Heart left ventricle (tissue), 13 donors: ENCODE data around the gene BRD1.

Experiments
- POLR2A ChIP-seq, 2 donors: fragments of 450-650 bp; IDR thresholded peaks; one replicate each; pipeline ENCODE4 v1.6.1; 2017; ENCODE audit warnings: antibody characterized with exemption in 2 of 2, mild to moderate bottlenecking in 2 of 2, moderate library complexity in 2 of 2
- TF ChIP-seq, protein P1 (sequence below), 12 donors: fragments of 200-600 bp; sonication (generic) in 4 of 12; IDR thresholded peaks; one replicate each; pipeline versions ENCODE4 v1.5.0 to v1.8.0; 2018 to 2022; ENCODE audit warnings: antibody characterized with exemption in 12 of 12, mild to moderate bottlenecking in 5 of 12
- donor health status: ischemic (EF 13 %, LVEDD 7.1; RV severe dilation, severe dysfunction).
- donor health status: DM: no; HTN: yes; CAD: no.
- donor health status: DM: no; HTN: no; CAD: no.
- donor health status: ischemic (EF 25% LVEDD 6.9; RV normal size, moderate dysfunction).
- donor health status: ischemic (EF 25% LVEDD 5.7; RV mildly dilated, moderate dysfunction).
- donor health status: ischemic (EF 35%, LVEDD 5.7; RV mildly dilated, moderate dysfunction).
- donor health status: nonischemic (EF 11% LVEDD 7.7; RV severe dilation, severe dysfunction).
- donor health status: DM: yes; HTN: yes; CAD: no.
- donor health status: PGD.
- donor health status: ischemic (EF 29% LVEDD 5.4; RV normal size, mild dysfunction).
- donor health status: nonischemic (EF 23%, LVEDD 6.1; RV moderate dilation, normal function).

DNA sequence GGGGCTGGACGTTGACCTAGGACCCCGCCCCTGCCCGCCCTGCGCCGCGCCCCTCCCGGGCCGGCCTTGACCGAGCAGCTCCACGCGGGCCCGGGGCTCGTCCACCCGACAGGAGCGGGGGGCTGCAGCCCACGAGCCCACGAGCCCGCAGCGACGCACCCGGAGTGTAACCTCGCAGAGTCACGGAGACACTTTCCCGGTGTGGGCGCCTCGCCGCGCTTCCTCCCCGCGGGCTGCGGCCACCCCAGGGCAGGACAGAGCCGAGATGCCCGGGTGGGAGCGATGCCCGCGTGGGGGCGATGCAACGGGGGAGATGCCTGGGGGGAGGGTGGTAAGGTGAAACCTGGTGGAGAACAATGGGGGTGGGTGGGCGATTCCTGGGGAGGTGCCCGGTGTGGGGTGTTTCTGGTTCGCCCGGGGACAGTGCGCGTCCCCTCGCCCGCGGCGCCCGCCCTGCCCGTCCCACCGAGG lies 21.1 kb upstream of the BRD1 start:
- TF ChIP-seq, protein P1, sequence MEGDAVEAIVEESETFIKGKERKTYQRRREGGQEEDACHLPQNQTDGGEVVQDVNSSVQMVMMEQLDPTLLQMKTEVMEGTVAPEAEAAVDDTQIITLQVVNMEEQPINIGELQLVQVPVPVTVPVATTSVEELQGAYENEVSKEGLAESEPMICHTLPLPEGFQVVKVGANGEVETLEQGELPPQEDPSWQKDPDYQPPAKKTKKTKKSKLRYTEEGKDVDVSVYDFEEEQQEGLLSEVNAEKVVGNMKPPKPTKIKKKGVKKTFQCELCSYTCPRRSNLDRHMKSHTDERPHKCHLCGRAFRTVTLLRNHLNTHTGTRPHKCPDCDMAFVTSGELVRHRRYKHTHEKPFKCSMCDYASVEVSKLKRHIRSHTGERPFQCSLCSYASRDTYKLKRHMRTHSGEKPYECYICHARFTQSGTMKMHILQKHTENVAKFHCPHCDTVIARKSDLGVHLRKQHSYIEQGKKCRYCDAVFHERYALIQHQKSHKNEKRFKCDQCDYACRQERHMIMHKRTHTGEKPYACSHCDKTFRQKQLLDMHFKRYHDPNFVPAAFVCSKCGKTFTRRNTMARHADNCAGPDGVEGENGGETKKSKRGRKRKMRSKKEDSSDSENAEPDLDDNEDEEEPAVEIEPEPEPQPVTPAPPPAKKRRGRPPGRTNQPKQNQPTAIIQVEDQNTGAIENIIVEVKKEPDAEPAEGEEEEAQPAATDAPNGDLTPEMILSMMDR (IDR thresholded peaks at IDR 0.05): no peak
- no peak for TF ChIP-seq POLR2A (IDR thresholded peaks at IDR 0.05)
